G401.6 (cell line): ENCODE results near the gene CAMK1D.
"Not testable (repeated sequence)": the region's sequence is repeated elsewhere in the genome, so short reads cannot be mapped to it uniquely, and the experiment has no call there.

Source experiments
- FAIRE-seq: peaks from 2 replicates; lab custom pipeline; 2012; peaks lifted over from hg19 to GRCh38; lab: Jason Lieb, UNC

CAMK1D gene

DNA sequence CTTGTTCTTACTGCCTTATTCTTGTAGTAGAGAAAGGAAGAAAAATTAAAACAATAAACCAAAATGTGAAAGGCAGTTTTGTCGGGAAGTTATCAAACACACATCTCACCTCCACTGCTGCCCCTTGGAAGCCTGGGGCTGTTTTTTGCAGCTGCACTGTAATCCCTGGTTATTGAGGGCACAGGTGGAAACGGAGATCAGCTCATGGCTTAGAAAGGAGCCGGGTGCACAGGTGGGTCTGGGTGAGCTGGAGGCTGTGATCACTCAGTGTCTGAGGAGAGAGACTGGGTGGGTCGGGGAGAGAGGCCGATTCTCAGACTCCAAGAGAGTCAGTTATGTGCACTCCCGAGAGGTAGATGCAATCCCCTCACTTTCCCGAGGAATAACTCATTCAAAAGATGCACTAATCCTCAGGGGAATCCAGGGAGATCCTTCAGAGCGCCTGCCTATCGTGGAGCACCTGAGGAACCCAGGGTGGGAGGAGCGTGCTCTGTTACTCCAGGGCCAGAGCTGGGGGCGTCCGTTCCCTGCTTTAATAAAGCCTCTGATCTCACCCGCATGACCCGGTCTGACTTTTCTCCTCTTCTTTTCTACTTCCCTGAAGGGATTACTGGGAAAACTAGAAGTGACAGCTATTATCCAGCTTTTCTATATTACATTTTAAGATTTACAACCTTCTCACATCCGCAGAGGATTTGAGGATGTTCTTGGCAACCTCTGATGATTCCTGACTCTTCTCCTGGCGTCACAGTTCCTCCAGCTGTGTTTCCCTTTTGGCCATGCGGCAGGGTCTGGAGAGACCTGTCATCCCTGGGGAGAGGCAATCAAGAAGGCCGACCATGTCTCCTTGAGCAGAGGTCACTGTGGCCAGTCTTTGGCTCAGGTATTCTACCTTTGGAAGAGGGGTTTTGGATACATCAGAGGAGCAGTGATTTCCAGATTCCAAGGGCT, 82.1 kb downstream of the CAMK1D start:
- no peak for FAIRE-seq

DNA sequence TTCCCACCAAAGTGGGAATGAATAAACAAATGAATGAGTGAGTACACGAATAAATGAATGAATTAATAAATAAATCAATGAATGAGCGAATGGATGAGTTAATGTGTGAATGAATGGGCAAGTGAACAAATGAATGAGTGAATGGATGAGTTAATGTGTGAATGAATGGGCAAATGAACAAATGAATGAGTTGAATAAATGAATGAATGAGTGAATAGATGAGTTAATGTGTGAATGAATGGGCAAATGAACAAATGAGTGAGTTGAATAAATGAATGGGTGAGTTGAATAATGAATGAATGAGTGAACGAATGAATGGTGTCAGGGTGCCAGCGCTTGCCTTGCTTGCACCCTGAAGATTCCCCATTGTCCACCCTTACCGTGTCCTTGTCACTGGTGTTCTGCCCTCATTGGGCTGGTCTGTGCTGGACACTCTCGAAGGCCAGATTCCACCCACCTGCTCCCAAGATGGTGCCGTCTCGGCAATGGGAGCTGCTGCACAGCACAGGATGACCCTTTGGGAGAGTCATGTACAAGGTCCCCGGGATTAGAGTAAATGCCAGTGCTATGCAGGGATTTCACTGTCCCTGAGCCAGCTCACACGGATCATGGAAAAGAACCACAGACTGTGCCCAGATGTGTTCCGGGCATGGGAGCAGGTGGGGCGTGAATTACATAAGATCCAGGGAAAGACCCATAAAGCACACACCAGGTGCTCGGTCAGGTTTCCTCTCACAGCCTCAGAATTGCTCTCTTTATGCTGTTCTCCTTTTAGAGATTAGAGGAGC, 83.2 kb downstream of the CAMK1D start:
- no peak for FAIRE-seq

- FAIRE-seq: no peak
Measured at GRCh38 chr10:12434277-12434676, 84.9 kb downstream of the CAMK1D start.

DNA sequence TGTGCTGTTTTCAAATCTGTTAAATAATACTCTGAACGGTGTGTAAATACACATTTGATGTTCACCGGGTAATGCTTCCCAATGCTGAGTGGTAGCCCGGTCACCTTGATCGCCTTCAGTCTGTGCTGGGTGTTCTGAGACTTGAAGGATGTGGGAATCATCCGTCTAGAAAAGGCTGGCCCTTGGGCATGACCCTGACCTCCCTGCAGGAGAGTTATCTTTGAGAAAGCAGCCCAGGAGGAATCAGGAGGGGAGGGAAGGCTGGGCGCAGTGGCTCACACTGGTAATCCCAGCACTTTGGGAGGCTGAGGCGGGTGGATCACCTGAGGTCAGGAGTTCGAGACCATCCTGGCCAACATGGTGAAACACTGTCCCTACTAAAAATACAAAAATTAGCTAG, 85.3 kb downstream of the CAMK1D start:
- FAIRE-seq: not testable (repeated sequence)

GRCh38 chr10:12435348-12435747, 86.0 kb downstream of the CAMK1D start:
- no peak for FAIRE-seq

- no peak for FAIRE-seq
Measured at GRCh38 chr10:12438919-12439692, 89.8 kb downstream of the CAMK1D start.

GRCh38 chr10:12439767-12440166, 90.4 kb downstream of the CAMK1D start:
- not testable (repeated sequence) for FAIRE-seq

- FAIRE-seq: no peak
Measured at GRCh38 chr10:12443026-12443425, 93.7 kb downstream of the CAMK1D start.

- FAIRE-seq: no peak
Measured at GRCh38 chr10:12444981-12445700, 95.8 kb downstream of the CAMK1D start.

- no peak for FAIRE-seq
Measured at GRCh38 chr10:12445701-12446334, 96.5 kb downstream of the CAMK1D start.

DNA sequence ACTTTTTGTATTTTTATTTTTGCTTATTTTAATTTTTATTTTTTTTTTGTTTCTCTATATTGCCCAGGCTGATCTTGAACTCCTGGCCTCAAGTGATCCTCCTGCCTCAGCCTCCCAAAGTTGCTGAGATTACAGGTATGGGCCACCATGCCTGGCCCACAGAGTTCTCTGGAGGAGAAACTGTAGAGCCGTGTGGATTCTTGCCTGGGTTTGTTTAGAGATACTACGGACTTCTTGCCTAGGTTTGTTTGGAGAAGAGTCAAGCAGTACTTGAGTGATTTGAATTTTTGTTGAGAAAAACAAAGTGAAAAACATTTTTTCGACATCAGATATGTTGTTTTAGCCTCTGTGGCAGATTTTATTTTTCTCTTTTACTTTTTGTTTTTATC, 99.0 kb downstream of the CAMK1D start:
- no peak for FAIRE-seq

- no peak for FAIRE-seq
Measured at GRCh38 chr10:12448729-12449391, 99.5 kb downstream of the CAMK1D start.

GRCh38 chr10:12455318-12455717, 106.0 kb downstream of the CAMK1D start:
- no peak for FAIRE-seq

DNA sequence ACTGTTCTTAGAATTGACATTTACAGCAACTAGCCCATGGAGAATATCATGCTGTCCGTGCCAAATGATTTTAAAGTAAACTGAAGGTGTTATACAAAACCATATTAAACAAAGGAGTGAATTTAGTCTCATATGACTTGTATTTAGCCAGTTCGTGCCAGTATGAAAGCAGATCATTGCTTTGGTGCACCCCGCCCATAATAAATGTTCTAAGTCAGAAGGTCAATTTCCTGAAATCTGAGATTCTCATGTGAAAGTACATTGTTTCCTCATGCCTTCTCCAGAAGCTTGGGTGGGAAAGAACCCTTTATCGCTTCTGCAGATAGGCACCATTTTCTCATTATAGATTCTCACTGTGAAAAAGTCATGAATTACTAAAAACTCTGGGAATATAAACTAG, 106.4 kb downstream of the CAMK1D start:
- no peak for FAIRE-seq

GRCh38 chr10:12459340-12459739, 110.0 kb downstream of the CAMK1D start:
- no peak for FAIRE-seq

GRCh38 chr10:12459762-12460161, 110.4 kb downstream of the CAMK1D start:
- FAIRE-seq: no peak

- no peak for FAIRE-seq
Measured at GRCh38 chr10:12463459-12463838, 114.1 kb downstream of the CAMK1D start.

DNA sequence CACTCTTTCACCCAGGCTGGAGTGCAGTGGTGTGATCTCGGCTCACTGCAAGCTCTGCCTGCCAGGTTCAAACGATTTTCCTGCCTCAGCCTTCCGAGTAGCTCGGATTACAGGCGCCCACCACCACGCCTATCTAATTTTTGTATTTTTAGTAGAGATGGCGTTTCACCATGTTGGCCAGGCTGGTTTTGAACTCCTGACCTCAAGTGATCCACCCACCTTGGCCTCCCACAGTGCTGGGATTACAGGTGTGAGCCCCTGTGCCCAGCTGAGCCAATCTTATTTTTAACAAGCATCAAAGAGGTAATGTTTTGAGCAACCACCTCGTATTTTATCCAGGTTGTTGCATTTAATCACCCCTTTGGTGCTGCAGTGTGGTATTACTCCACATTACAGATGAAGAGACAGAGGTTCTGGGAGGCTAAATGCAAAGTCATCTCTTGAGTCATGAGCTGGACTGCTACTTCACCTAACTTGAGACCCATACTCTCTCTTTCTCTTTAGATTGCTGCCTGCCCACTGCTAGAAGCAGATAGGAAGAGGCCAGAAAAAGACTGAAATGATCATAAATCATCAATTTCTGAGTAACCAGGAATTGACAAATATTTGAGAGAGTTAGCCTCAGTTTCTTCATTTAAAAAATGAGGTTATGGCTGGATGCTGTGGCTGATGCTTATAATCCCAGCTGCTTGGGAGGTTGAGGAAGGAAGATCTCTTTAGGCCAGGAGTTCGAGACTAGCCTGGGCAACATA, 116.2 kb downstream of the CAMK1D start:
- no peak for FAIRE-seq

DNA sequence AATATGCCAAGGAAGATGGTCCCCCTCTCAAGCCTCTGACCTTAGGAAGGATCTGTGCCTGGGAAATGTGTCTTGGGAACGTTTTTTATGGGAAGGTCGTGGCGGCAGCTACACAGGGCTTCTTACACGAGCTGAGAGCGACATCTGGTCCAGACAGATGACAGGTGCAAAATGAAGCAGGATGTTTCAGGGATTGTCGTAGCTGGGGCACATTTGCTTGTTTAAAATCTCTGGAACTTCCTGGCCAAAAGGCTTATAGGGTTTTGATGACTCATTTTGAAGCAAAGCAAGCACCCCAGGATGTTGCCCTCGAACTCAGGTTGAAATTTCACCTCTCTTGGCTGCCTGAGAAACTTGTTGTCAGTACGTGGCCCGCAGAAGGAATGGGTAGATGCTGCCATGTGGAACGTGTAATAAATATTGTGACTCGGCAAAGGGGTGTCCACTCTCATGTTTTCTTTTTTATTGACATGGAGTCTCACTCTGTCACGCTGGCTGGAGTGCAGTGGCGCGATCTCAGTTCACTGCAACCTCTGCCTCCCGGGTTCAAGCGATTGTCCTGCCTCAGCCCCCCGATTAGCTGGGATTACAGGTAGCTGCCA, 117.5 kb downstream of the CAMK1D start:
- FAIRE-seq: no peak

DNA sequence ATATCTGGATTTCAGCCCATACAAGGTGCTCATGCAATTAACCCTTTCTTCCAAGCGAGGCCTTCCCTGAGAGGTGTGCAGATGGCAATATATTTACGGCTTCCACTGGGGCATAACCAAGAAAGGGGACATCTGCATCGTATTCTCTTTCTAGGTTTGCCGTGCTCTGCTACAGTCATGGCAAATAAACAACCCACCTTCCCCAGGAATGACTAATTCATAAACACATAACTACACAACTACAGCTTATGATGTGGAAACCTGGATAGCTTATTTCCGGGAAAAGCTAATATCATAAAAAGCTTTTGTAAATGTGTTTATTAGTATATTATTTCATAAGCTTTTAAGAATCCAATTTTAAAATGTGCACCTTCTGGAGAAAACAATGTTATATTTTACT, 120.0 kb downstream of the CAMK1D start:
- FAIRE-seq: no peak
